OCI-LY1 (cell line): Measurements from ENCODE around the gene ZNF518B.

ENCODE experiments used
- EZH2 ChIP-seq: fragments of 200-600 bp; sonication (generic), shearing (Covaris generic); IDR thresholded peaks from 2 replicates; pipeline ENCODE4 v1.8.0; 2017; ENCODE audit warnings: borderline replicate concordance, mixed run types, mild to moderate bottlenecking, antibody characterized with exemption, low read length, moderate library complexity, mixed read lengths
- TF ChIP-seq, protein P1 (sequence below): fragments of 200-600 bp; sonication (generic), shearing (Covaris generic); IDR thresholded peaks from 2 replicates; pipeline ENCODE4 v1.5.1; 2017; ENCODE audit warnings: mild to moderate bottlenecking, antibody characterized with exemption, low read length, moderate library complexity, mixed read lengths

DNA sequence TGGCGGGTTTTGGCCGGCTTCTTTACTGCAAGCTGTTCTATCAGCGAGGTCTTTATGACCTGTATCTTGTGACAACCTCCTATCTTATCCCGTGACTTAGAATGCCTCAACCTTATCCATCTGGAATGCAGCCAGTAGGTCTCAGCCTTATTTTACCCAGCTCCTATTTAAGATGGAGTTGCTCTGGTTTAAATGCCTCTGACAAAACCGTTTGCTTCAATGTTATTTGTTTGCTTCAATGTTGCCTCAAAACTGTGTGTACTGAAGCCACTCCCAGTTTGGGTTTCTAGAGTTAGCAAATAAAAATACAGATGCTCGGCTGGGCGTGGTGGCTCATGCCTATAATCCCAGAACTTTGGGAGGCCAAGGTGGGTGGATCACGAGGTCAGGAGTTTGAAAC lies 51.6 kb downstream of the ZNF518B start:
- TF ChIP-seq, protein P1, sequence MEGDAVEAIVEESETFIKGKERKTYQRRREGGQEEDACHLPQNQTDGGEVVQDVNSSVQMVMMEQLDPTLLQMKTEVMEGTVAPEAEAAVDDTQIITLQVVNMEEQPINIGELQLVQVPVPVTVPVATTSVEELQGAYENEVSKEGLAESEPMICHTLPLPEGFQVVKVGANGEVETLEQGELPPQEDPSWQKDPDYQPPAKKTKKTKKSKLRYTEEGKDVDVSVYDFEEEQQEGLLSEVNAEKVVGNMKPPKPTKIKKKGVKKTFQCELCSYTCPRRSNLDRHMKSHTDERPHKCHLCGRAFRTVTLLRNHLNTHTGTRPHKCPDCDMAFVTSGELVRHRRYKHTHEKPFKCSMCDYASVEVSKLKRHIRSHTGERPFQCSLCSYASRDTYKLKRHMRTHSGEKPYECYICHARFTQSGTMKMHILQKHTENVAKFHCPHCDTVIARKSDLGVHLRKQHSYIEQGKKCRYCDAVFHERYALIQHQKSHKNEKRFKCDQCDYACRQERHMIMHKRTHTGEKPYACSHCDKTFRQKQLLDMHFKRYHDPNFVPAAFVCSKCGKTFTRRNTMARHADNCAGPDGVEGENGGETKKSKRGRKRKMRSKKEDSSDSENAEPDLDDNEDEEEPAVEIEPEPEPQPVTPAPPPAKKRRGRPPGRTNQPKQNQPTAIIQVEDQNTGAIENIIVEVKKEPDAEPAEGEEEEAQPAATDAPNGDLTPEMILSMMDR = no peak
- TF ChIP-seq EZH2 = no peak
